Caco-2 (cell line): ENCODE measurements around the gene FSTL3. TPM values are rescaled to one million over a fixed set of nuclear protein-coding genes. Genes with fewer than 3 reads are reported as not detected.

ENCODE experiments used
- BruUV-seq: library from RNA; stranded (reverse); fragments of 400-500 nt; replicated peaks from 2 replicates; lab custom pipeline; 2021; lab: Mats Ljungman, UMichigan
- CTCF ChIA-PET: fragments of 300-600 bp; sonication (Branson Sonifier 250); formaldehyde crosslinking; loops from one replicate; lab custom pipeline; 2022; ENCODE audit warnings: antibody characterized with exemption; lab: Charles Lee
- POLR2A ChIA-PET: fragments of 300-600 bp; sonication (Branson Sonifier 250); formaldehyde crosslinking; loops from one replicate; lab custom pipeline; 2022; ENCODE audit warnings: antibody characterized with exemption; lab: Charles Lee
- DNase-seq, 2 experiments: peaks; one replicate each; pipeline versions ENCODE4 v3.0.0 to v3.0.0-alpha.2; 2020 to 2022
- H3K27me3 ChIP-seq: replicated peaks from 2 replicates; pipeline ENCODE4 v1.6.0; 2011; ENCODE audit warnings: low read length; ENCODE audit not compliant: control insufficient read depth, insufficient read depth
- H3K36me3 ChIP-seq: 2 replicates; pipeline ENCODE4 v1.5.1; 2011; ENCODE audit warnings: low read length; ENCODE audit not compliant: control insufficient read depth, insufficient read depth
- H3K4me1 ChIP-seq: fragments of 250-450 bp; sonication (Bioruptor Pico); 2 replicates; pipeline ENCODE4 v1.5.1; 2020; ENCODE audit warnings: mild to moderate bottlenecking
- H3K4me3 ChIP-seq: 2 replicates; pipeline ENCODE4 v1.5.1; 2011; ENCODE audit warnings: low read depth, mild to moderate bottlenecking, control low read depth, low read length
- H3K9me3 ChIP-seq: fragments of 250-450 bp; sonication (Bioruptor Pico); 2 replicates; pipeline ENCODE4 v1.5.1; 2020; ENCODE audit warnings: mild to moderate bottlenecking, moderate library complexity
- H3K27ac Mint-ChIP-seq: one replicate; pipeline ENCODE4 v1.8.0; 2022; ENCODE audit warnings: mixed read lengths; ENCODE audit not compliant: unreplicated experiment
- H3K27me3 Mint-ChIP-seq: one replicate; pipeline ENCODE4 v1.8.0; 2022; ENCODE audit warnings: mixed read lengths; ENCODE audit not compliant: insufficient read depth, unreplicated experiment
- H3K36me3 Mint-ChIP-seq: one replicate; pipeline ENCODE4 v1.8.0; 2022; ENCODE audit warnings: mild to moderate bottlenecking, mixed read lengths; ENCODE audit not compliant: insufficient read depth, unreplicated experiment
- H3K4me1 Mint-ChIP-seq: one replicate; pipeline ENCODE4 v1.8.0; 2022; ENCODE audit warnings: low read depth, mixed read lengths; ENCODE audit not compliant: unreplicated experiment
- H3K4me3 Mint-ChIP-seq: one replicate; pipeline ENCODE4 v1.8.0; 2022; ENCODE audit warnings: mild to moderate bottlenecking, moderate library complexity, mixed read lengths; ENCODE audit not compliant: unreplicated experiment
- H3K9me3 Mint-ChIP-seq: one replicate; pipeline ENCODE4 v1.8.0; 2022; ENCODE audit warnings: mixed read lengths; ENCODE audit not compliant: unreplicated experiment
- intact Hi-C: fragments of 100-400 bp; cut with micrococcal nuclease; formaldehyde crosslinking; loops from one replicate; pipeline ENCODE4 v1.10.0; 2022; ENCODE audit not compliant: unreplicated experiment
- total RNA-seq: library from RNA; stranded (reverse); gene quantifications from 2 replicates; pipeline ENCODE4 v1.2.3, GENCODE V29; 2022
- TF ChIP-seq, protein P1 (sequence below), 2 experiments: fragments of 200-600 bp in 1 of 2; IDR thresholded peaks; 1 replicate in 1 of 2; 2 replicates in 1 of 2; pipeline versions ENCODE4 v1.5.1 to v1.8.0; 2011 to 2022; ENCODE audit warnings: antibody characterized with exemption in 1 of 2, control low read depth in 1 of 2, inconsistent platforms in 1 of 2, low read depth in 1 of 2, low read length in 1 of 2, mild to moderate bottlenecking in 1 of 2, moderate library complexity in 1 of 2; ENCODE audit not compliant: insufficient read depth in 1 of 2, severe bottlenecking in 1 of 2, unreplicated experiment in 1 of 2

Gene FSTL3
- total RNA-seq, 1 experiment from 2014 or later, result 26.3 TPM

DNA sequence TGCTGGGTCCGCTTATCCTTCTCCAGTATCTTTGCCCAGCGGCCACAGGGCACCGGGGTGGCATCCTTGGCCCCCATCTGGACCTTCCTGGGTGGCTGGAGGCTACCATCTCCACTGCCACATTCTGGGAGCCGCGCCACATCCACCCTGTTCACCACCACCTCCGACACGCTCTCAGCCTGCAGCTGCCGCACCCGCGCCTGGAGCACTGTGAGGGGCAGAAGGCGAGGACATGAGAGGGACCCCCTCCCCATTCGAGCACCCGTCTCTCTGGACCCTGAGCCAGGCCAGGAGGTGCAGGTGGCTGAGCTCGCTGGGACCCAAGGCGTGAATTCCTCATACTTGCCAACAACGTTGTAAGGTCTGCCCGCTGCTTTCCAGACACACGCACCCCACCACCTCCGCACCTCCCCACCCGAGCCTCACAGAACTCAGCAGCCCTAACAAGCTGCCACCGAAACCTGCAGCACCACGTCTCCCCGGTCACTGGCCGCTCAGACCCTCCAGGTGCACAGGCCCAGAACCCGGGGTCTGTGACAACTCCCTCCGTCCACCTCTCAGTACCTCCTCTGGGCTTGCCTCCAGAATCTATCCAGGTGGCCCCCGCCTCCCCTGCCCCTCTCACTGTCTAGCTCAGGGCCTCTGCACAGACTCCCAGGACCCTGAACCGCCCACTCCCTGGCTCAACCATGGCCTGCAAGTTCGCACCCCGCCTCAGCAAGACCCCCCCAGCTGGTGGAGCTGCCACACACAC, 46.1 kb upstream of the FSTL3 start:
- no peaks in the 10 kb centered on the region for H3K9me3 ChIP-seq
- CTCF ChIA-PET, result no interaction called here
- peaks cover 5% of the 10 kb centered on the region; the same call in 1 of the 2 replicates for H3K4me1 ChIP-seq
- intact Hi-C loops, result no loop called here
- Mint-ChIP-seq H3K27me3 (no peaks in the 10 kb centered on the region), H3K9me3 (no peaks in the 10 kb centered on the region), H3K27ac (no peak overlapping the region), H3K4me1 (peaks cover 6% of the 10 kb centered on the region), H3K4me3 (no peak overlapping the region), H3K36me3 (peaks cover 57% of the 10 kb centered on the region)
- H3K36me3 ChIP-seq, result no peaks in the 10 kb centered on the region
- POLR2A ChIA-PET, result no interaction called here
- no peaks in the 10 kb centered on the region for H3K27me3 ChIP-seq
- no peak for DNase-seq
- H3K4me3 ChIP-seq, result no peak overlapping the region
- TF ChIP-seq, protein P1, sequence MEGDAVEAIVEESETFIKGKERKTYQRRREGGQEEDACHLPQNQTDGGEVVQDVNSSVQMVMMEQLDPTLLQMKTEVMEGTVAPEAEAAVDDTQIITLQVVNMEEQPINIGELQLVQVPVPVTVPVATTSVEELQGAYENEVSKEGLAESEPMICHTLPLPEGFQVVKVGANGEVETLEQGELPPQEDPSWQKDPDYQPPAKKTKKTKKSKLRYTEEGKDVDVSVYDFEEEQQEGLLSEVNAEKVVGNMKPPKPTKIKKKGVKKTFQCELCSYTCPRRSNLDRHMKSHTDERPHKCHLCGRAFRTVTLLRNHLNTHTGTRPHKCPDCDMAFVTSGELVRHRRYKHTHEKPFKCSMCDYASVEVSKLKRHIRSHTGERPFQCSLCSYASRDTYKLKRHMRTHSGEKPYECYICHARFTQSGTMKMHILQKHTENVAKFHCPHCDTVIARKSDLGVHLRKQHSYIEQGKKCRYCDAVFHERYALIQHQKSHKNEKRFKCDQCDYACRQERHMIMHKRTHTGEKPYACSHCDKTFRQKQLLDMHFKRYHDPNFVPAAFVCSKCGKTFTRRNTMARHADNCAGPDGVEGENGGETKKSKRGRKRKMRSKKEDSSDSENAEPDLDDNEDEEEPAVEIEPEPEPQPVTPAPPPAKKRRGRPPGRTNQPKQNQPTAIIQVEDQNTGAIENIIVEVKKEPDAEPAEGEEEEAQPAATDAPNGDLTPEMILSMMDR (IDR thresholded peaks at IDR 0.05; ENCODE audit: insufficient read depth in 1 of 2, low read depth in 1 of 2, low read length in 1 of 2, severe bottlenecking in 1 of 2, unreplicated experiment in 1 of 2), result no peak
- BruUV-seq, result no TSS peak

DNA sequence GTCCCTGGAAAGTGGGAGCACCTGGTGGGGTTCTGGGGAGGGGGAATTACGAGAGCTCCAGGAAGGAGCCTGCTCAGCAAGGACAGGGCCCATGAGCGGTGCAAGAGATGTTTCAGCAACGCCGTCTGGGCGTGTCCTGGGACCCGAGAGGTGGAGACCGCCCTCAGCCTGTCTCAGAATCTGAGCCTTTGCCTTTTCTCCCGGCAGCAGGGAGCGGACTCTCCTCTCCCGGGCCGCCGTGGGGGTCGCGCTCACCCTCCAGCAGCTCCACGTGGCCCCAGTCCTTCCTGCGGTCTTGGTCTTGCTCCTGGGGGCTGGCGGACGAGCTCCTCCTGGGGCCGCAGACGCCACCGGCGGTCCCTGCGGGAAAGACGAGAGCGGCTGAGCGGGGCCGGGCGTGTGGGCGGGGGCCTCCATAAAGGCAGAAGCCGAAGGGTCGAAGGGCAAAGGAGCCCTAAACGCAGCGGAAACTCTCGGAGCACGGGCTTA, 43.6 kb upstream of the FSTL3 start:
- peaks cover 5% of the 10 kb centered on the region; the same call in 1 of the 2 replicates for H3K4me1 ChIP-seq
- ChIA-PET POLR2A (no interaction called here), CTCF (interaction anchor here (0.7 kb wide), 2 partner anchors 47 to 138 kb away, joined by 3 to 4 read pairs; no protein-coding TSS in a partner anchor)
- Mint-ChIP-seq H3K27me3 (no peaks in the 10 kb centered on the region), H3K36me3 (peaks cover 40% of the 10 kb centered on the region), H3K4me3 (peak overlapping the region; percentile 100), H3K9me3 (no peaks in the 10 kb centered on the region), H3K27ac (peak overlapping the region; percentile 96), H3K4me1 (peaks cover 6% of the 10 kb centered on the region)
- TF ChIP-seq, protein P1 (IDR thresholded peaks at IDR 0.05; ENCODE audit: insufficient read depth in 1 of 2, low read depth in 1 of 2, low read length in 1 of 2, severe bottlenecking in 1 of 2, unreplicated experiment in 1 of 2), result no peak
- peak; percentile 75 to 79 for DNase-seq
- H3K36me3 ChIP-seq, result no peaks in the 10 kb centered on the region
- intact Hi-C loops, result loop anchor here (2.0 kb wide), 1 partner anchor 60 kb away; the partner anchor contains the start of gene BSG
- no peaks in the 10 kb centered on the region for H3K27me3 ChIP-seq
- H3K4me3 ChIP-seq, result peak overlapping the region; percentile 67
- H3K9me3 ChIP-seq, result no peaks in the 10 kb centered on the region
- BruUV-seq, result no TSS peak

DNA sequence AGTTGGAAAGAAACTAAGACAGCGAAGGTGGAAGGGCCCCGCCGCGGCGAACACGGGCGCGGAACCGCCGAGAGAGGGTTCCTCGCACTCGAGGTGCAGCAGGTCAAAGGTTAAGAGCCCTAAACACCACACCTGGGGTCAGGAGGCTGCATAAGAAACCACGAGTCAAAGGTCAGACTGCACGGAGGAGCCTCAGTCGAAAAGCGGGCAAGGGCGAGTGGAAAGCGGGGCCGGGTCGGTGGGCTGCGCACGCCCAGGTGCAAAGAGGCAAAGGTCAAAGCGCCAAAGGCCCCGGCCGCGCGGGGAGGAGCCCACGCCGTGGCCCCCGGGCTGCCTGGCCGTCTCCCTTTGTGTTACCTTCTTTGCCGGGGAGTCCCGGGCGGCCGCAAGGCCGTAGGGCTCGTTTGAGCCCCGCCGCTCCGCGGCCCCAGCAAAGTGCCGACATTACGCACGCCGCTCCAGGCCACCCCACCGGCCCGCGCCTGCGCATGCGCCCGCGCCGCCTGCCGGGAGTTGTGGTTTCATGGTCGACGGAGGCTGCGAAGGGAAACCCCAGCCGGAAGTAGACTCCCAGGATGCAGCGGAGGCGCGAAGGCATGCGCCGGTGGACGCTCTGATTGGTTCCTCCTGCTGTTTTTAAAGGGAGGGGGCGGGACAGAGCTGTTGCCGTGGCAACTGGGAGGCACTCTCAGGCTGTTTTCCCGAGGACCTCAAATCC, 43.0 kb upstream of the FSTL3 start, which contains the start of gene POLRMT:
Gene POLRMT (minus strand): TSS at position 470 of the 718 bp plus-strand sequence. CDS start 25 bp downstream, at position 445.
- no peaks in the 10 kb centered on the region for H3K9me3 Mint-ChIP-seq
- Histone ChIP-seq H3K9me3 (no peaks in the 10 kb centered on the region), H3K4me1 (peaks cover 5% of the 10 kb centered on the region; the same call in 1 of the 2 replicates), H3K27me3 (no peaks in the 10 kb centered on the region), H3K4me3 (peak within 1 kb of the TSS; percentile 67), H3K36me3 (no peaks in the 10 kb centered on the region)
- intact Hi-C loops, result loop anchor here (2.0 kb wide), 1 partner anchor 60 kb away; the partner anchor contains the start of gene BSG
- ChIA-PET CTCF (interaction anchor here (0.7 kb wide), 2 partner anchors 47 to 138 kb away, joined by 3 to 4 read pairs; no protein-coding TSS in a partner anchor), POLR2A (interaction anchor here (0.7 kb wide), 1 partner anchor 102 kb away, joined by 3 read pairs; the partner anchor contains the start of gene CDC34)
- TF ChIP-seq, protein P1 (IDR thresholded peaks at IDR 0.05; ENCODE audit: insufficient read depth in 1 of 2, low read depth in 1 of 2, low read length in 1 of 2, severe bottlenecking in 1 of 2, unreplicated experiment in 1 of 2), result no peak
- no peaks in the 10 kb centered on the region for H3K27me3 Mint-ChIP-seq
- H3K27ac Mint-ChIP-seq, result peak within 1 kb of the TSS; percentile 96
- DNase-seq, result peak; percentile 97 to 98
- TSS peak; percentile 68 for BruUV-seq
- peak within 1 kb of the TSS; percentile 100 for H3K4me3 Mint-ChIP-seq
- H3K36me3 Mint-ChIP-seq, result peaks cover 36% of the 10 kb centered on the region
- H3K4me1 Mint-ChIP-seq, result peaks cover 6% of the 10 kb centered on the region
